ENCODE data around the gene GRAMD1B.

GRAMD1B gene

GRCh38 chr11:123388640-123389039, 41.4 kb upstream of the GRAMD1B start:
- no peak for TF ChIP-seq CTCF (IDR thresholded peaks at IDR 0.05; ENCODE audit: insufficient read depth, missing control alignments)
- DNase-seq (ENCODE audit: insufficient read length, low spot score) (no peak), FAIRE-seq (no peak)

DNA sequence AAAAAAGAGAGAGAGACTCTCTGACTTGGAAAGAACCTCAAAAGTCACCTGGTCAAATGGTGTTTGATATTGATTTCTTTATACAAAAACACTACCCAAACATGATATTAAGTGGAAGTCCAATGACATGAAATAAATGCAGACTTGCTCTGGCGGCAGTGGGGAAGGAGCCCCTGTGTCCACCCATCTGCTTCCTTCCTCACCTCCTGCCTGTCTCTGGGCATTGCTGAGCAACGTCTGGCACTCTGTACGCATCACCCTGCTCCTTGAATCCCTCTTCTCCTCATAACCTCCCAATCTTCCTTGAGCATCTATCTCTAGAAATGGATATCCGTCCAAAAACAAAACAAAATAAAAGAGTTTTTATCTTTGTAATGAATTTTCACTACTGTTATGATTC, 39.9 kb upstream of the GRAMD1B start:
- no peak for FAIRE-seq
- TF ChIP-seq CTCF (IDR thresholded peaks at IDR 0.05; ENCODE audit: insufficient read depth, missing control alignments): no peak
- no peak for DNase-seq (ENCODE audit: insufficient read length, low spot score)

- TF ChIP-seq CTCF (IDR thresholded peaks at IDR 0.05; ENCODE audit: insufficient read depth, missing control alignments): no peak
- FAIRE-seq (no peak), DNase-seq (ENCODE audit: insufficient read length, low spot score) (no peak)
Observed at GRCh38 chr11:123391646-123392348, 38.3 kb upstream of the GRAMD1B start.

DNA sequence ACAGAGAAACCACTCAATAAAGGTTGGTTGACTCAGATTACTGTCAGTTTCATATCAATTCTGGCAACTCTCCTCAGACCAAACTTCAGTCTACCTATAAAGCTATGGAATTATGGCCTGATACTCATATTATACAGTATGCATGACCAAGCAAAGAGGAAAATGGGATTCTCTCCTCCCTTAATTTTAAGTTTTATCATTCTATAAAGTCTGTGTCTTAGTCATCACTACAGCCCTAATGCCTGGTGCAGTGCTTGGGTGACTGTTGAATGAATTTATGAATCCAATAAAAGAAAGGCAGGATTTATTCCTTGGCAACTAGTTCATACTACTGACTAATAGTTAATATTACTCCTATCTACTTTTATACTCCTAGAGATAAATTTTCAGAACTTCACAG, 37.6 kb upstream of the GRAMD1B start:
- DNase-seq (ENCODE audit: insufficient read length, low spot score) (no peak), FAIRE-seq (no peak)
- no peak for TF ChIP-seq CTCF (IDR thresholded peaks at IDR 0.05; ENCODE audit: insufficient read depth, missing control alignments)

GRCh38 chr11:123392844-123393243, 37.2 kb upstream of the GRAMD1B start:
- no peak for FAIRE-seq
- DNase-seq (ENCODE audit: insufficient read length, low spot score): no peak
- TF ChIP-seq CTCF (IDR thresholded peaks at IDR 0.05; ENCODE audit: insufficient read depth, missing control alignments): no peak

- FAIRE-seq: no peak
- no peak for TF ChIP-seq CTCF (IDR thresholded peaks at IDR 0.05; ENCODE audit: insufficient read depth, missing control alignments)
Observed at GRCh38 chr11:123393312-123393927, 36.6 kb upstream of the GRAMD1B start.

DNA sequence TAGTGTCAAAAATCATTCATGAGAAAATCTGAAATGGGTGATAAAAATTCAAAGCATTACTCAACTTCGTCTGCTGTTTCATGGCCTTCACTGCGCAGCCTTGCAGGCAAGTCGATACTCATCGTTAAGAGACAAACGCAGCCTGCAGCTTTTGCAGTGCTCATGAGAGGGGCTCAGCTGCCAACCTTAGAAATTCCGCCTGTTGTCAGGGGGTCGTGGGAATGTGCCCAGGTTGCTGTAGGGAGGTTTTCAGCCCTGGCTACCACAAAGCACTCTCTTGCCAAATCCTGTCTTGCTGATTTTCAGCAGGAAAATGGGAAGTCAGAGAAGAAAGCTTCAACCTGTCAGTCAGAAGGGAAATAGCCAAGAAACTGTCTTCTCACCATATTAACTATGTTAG, 25.4 kb upstream of the GRAMD1B start:
- FAIRE-seq (no peak), DNase-seq (ENCODE audit: insufficient read length, low spot score) (no peak)
- TF ChIP-seq CTCF (IDR thresholded peaks at IDR 0.05; ENCODE audit: insufficient read depth, missing control alignments): no peak

More at GRCh38 chr11:123393312-123393927, 36.6 kb upstream of the GRAMD1B start:
- no peak for DNase-seq (ENCODE audit: insufficient read length, low spot score)

Data from D721Med (cell line).